SK-N-SH treated with all-trans-retinoic acid at 6 μM for 48 hours (cell line): ENCODE measurements around the gene ARRDC2.

Source experiments
- ATAC-seq: fragments of 200-7000 bp; cut with Tn5 transposase; 3 replicates; pipeline ENCODE4 v1.9.1; 2020; ENCODE audit warnings: mild to moderate bottlenecking, moderate library complexity
- ARNTL ChIP-seq: fragments of 450-650 bp; formaldehyde crosslinking; IDR thresholded peaks from 2 replicates; pipeline ENCODE4 v1.5.0; 2020; ENCODE audit warnings: low read depth, mild to moderate bottlenecking, moderate library complexity, borderline replicate concordance
- CSDC2 ChIP-seq: fragments of 250-450 bp; sonication (Bioruptor Pico); IDR thresholded peaks from 2 replicates; pipeline ENCODE4 v1.5.0; 2020; ENCODE audit warnings: mild to moderate bottlenecking, moderate library complexity
- ESRRG ChIP-seq: fragments of 250-450 bp; sonication (Bioruptor Pico); IDR thresholded peaks from 2 replicates; pipeline ENCODE4 v1.6.1; 2021; ENCODE audit warnings: mild to moderate bottlenecking
- GLIS3 ChIP-seq: fragments of 250-450 bp; sonication (Bioruptor Pico); IDR thresholded peaks from 2 replicates; pipeline ENCODE4 v1.5.0; 2020; ENCODE audit warnings: mild to moderate bottlenecking, moderate library complexity
- OSR1 ChIP-seq: fragments of 250-450 bp; sonication (Bioruptor Pico); IDR thresholded peaks from 2 replicates; pipeline ENCODE4 v1.8.0; 2022; ENCODE audit warnings: moderate library complexity, mild to moderate bottlenecking, inconsistent platforms
- PPARA ChIP-seq: fragments of 250-450 bp; sonication (Bioruptor Pico); IDR thresholded peaks from 2 replicates; pipeline ENCODE4 v1.5.0; 2020; ENCODE audit warnings: mild to moderate bottlenecking, borderline replicate concordance
- RARB ChIP-seq: fragments of 250-450 bp; sonication (Bioruptor Pico); IDR thresholded peaks from 2 replicates; pipeline ENCODE4 v1.8.0; 2021; ENCODE audit warnings: mild to moderate bottlenecking, moderate library complexity
- SNAI2 ChIP-seq: fragments of 250-450 bp; sonication (Bioruptor Pico); IDR thresholded peaks from 2 replicates; pipeline ENCODE4 v1.5.0; 2020; ENCODE audit warnings: mild to moderate bottlenecking, moderate library complexity
- TCF4 ChIP-seq: fragments of 250-450 bp; sonication (Bioruptor Pico); IDR thresholded peaks from 2 replicates; pipeline ENCODE4 v1.8.0; 2021; ENCODE audit warnings: mild to moderate bottlenecking, moderate library complexity, borderline replicate concordance
- TOX ChIP-seq: fragments of 250-450 bp; sonication (Bioruptor Pico); IDR thresholded peaks from 2 replicates; pipeline ENCODE4 v1.8.0; 2021; ENCODE audit warnings: mild to moderate bottlenecking, moderate library complexity, borderline replicate concordance
- ZC3H10 ChIP-seq: fragments of 250-450 bp; sonication (Bioruptor Pico); IDR thresholded peaks from 2 replicates; pipeline ENCODE4 v1.5.1; 2021; ENCODE audit warnings: mild to moderate bottlenecking, moderate library complexity
- ZFP3 ChIP-seq: fragments of 250-450 bp; sonication (Bioruptor Pico); IDR thresholded peaks from 2 replicates; pipeline ENCODE4 v1.5.0; 2020; ENCODE audit warnings: mild to moderate bottlenecking, moderate library complexity
- ZFP30 ChIP-seq: fragments of 450-650 bp; formaldehyde crosslinking; IDR thresholded peaks from 2 replicates; pipeline ENCODE4 v1.5.0; 2022; ENCODE audit warnings: mild to moderate bottlenecking, moderate library complexity
- ZNF8 ChIP-seq: fragments of 450-650 bp; formaldehyde crosslinking; IDR thresholded peaks from 2 replicates; pipeline ENCODE4 v1.5.0; 2020; ENCODE audit warnings: mild to moderate bottlenecking, moderate library complexity
- TF ChIP-seq, protein P1 (sequence below): fragments of 250-450 bp; sonication (Bioruptor Pico); IDR thresholded peaks from 2 replicates; pipeline ENCODE4 v1.5.1; 2021; ENCODE audit warnings: mild to moderate bottlenecking, moderate library complexity
- TF ChIP-seq, protein P2 (sequence below): fragments of 250-450 bp; sonication (Bioruptor Pico); IDR thresholded peaks from 2 replicates; pipeline ENCODE4 v1.8.0; 2020; ENCODE audit warnings: mild to moderate bottlenecking, moderate library complexity, borderline replicate concordance
- TF ChIP-seq, protein P3 (sequence below): fragments of 250-450 bp; sonication (Bioruptor Pico); IDR thresholded peaks from 2 replicates; pipeline ENCODE4 v1.8.0; 2021; ENCODE audit warnings: low read depth, mild to moderate bottlenecking, moderate library complexity, borderline replicate concordance
- TF ChIP-seq, protein P4 (sequence below): fragments of 250-450 bp; sonication (Bioruptor Pico); IDR thresholded peaks from 2 replicates; pipeline ENCODE4 v1.5.0; 2020; ENCODE audit warnings: mild to moderate bottlenecking, moderate library complexity
- TF ChIP-seq, protein P5 (sequence below): fragments of 250-450 bp; sonication (Bioruptor Pico); IDR thresholded peaks from 2 replicates; pipeline ENCODE4 v1.5.1; 2020; ENCODE audit warnings: low read depth, mild to moderate bottlenecking, moderate library complexity

Gene ARRDC2

DNA sequence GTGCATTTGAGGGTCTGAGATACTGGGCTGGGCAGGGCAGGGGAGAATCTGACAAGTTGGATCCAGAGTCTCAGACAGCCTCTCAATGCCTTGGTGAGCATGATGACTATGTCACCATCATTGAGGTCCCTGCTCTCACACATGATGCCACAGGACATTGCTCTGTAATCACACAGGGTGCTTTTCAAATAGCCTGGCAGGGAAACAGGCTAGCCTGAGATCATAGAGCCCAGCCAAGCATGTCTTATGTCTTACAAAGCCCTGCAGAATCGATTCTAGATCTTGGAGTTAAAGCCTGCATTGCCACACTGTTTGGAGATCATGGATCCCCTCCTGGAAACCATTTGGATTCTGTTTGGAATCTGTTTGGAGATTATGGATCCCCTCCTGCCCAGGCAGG lies 35.7 kb upstream of the ARRDC2 start (continued):
- TF ChIP-seq RARB (CRISPR knock-in tag): no peak

DNA sequence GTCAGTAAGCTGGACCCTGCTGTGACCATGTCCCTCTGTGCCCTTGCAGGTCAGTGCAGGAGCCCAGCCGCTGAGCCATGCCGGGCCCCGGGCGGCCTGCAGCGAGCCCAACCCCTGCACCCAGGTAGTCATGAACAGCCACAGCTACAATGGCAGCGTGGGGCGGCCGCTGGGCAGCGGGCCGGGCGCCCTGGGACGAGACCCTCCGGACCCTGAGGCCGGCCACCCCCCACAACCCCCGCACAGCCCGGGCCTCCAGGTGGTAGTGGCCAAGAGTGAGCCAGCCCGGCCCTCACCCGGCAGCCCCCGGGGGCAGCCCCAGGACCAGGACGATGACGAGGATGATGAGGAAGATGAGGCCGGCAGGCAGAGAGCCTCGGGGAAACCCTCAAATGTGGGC lies 34.2 kb upstream of the ARRDC2 start:
- TF ChIP-seq OSR1 (no peak), ZFP3 (CRISPR knock-in tag) (no peak)
- TF ChIP-seq, protein P1, sequence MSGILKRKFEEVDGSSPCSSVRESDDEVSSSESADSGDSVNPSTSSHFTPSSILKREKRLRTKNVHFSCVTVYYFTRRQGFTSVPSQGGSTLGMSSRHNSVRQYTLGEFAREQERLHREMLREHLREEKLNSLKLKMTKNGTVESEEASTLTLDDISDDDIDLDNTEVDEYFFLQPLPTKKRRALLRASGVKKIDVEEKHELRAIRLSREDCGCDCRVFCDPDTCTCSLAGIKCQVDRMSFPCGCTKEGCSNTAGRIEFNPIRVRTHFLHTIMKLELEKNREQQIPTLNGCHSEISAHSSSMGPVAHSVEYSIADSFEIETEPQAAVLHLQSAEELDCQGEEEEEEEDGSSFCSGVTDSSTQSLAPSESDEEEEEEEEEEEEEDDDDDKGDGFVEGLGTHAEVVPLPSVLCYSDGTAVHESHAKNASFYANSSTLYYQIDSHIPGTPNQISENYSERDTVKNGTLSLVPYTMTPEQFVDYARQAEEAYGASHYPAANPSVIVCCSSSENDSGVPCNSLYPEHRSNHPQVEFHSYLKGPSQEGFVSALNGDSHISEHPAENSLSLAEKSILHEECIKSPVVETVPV: no peak
- no peak for ATAC-seq

DNA sequence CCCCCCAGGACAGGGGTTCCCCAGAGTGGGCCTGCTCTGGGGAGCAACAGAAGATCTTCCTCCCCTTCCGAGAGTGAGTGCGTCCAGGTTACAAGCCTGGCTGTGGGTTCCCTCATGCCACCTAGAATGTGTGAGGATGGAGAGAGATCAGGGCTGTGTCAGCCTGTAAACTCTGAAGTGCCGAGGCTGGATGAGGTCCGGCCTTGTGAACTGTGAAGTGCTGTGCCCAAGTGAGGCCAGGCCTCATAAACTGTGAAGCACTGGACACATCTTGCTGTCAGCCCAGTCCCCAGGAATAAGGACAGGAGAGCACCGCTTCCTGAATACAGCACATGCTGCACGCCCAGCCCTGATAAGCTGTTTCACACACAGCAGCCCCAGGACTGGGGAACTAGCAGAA lies 33.4 kb upstream of the ARRDC2 start:
- ATAC-seq: no peak
- no peak for TF ChIP-seq ZNF8
- TF ChIP-seq, protein P2, sequence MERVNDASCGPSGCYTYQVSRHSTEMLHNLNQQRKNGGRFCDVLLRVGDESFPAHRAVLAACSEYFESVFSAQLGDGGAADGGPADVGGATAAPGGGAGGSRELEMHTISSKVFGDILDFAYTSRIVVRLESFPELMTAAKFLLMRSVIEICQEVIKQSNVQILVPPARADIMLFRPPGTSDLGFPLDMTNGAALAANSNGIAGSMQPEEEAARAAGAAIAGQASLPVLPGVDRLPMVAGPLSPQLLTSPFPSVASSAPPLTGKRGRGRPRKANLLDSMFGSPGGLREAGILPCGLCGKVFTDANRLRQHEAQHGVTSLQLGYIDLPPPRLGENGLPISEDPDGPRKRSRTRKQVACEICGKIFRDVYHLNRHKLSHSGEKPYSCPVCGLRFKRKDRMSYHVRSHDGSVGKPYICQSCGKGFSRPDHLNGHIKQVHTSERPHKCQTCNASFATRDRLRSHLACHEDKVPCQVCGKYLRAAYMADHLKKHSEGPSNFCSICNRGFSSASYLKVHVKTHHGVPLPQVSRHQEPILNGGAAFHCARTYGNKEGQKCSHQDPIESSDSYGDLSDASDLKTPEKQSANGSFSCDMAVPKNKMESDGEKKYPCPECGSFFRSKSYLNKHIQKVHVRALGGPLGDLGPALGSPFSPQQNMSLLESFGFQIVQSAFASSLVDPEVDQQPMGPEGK: no peak
- TF ChIP-seq SNAI2: no peak
- TF ChIP-seq ZFP30: no peak
- TF ChIP-seq ESRRG (CRISPR knock-in tag): no peak
- TF ChIP-seq, protein P3, sequence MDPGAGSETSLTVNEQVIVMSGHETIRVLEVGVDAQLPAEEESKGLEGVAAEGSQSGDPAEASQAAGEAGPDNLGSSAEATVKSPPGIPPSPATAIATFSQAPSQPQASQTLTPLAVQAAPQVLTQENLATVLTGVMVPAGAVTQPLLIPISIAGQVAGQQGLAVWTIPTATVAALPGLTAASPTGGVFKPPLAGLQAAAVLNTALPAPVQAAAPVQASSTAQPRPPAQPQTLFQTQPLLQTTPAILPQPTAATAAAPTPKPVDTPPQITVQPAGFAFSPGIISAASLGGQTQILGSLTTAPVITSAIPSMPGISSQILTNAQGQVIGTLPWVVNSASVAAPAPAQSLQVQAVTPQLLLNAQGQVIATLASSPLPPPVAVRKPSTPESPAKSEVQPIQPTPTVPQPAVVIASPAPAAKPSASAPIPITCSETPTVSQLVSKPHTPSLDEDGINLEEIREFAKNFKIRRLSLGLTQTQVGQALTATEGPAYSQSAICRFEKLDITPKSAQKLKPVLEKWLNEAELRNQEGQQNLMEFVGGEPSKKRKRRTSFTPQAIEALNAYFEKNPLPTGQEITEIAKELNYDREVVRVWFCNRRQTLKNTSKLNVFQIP (CRISPR knock-in tag): no peak
- TF ChIP-seq ARNTL (CRISPR knock-in tag): no peak
- no peak for TF ChIP-seq GLIS3 (CRISPR knock-in tag)
- TF ChIP-seq CSDC2 (CRISPR knock-in tag): no peak
- TF ChIP-seq, protein P4, sequence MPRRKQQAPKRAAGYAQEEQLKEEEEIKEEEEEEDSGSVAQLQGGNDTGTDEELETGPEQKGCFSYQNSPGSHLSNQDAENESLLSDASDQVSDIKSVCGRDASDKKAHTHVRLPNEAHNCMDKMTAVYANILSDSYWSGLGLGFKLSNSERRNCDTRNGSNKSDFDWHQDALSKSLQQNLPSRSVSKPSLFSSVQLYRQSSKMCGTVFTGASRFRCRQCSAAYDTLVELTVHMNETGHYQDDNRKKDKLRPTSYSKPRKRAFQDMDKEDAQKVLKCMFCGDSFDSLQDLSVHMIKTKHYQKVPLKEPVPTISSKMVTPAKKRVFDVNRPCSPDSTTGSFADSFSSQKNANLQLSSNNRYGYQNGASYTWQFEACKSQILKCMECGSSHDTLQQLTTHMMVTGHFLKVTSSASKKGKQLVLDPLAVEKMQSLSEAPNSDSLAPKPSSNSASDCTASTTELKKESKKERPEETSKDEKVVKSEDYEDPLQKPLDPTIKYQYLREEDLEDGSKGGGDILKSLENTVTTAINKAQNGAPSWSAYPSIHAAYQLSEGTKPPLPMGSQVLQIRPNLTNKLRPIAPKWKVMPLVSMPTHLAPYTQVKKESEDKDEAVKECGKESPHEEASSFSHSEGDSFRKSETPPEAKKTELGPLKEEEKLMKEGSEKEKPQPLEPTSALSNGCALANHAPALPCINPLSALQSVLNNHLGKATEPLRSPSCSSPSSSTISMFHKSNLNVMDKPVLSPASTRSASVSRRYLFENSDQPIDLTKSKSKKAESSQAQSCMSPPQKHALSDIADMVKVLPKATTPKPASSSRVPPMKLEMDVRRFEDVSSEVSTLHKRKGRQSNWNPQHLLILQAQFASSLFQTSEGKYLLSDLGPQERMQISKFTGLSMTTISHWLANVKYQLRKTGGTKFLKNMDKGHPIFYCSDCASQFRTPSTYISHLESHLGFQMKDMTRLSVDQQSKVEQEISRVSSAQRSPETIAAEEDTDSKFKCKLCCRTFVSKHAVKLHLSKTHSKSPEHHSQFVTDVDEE (CRISPR knock-in tag): no peak
- TF ChIP-seq PPARA (CRISPR knock-in tag): no peak
- TF ChIP-seq TCF4: no peak
- no peak for TF ChIP-seq OSR1
- TF ChIP-seq, protein P5, sequence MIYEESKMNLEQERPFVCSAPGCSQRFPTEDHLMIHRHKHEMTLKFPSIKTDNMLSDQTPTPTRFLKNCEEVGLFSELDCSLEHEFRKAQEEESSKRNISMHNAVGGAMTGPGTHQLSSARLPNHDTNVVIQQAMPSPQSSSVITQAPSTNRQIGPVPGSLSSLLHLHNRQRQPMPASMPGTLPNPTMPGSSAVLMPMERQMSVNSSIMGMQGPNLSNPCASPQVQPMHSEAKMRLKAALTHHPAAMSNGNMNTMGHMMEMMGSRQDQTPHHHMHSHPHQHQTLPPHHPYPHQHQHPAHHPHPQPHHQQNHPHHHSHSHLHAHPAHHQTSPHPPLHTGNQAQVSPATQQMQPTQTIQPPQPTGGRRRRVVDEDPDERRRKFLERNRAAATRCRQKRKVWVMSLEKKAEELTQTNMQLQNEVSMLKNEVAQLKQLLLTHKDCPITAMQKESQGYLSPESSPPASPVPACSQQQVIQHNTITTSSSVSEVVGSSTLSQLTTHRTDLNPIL (CRISPR knock-in tag): no peak
- TF ChIP-seq TOX (CRISPR knock-in tag): no peak

DNA sequence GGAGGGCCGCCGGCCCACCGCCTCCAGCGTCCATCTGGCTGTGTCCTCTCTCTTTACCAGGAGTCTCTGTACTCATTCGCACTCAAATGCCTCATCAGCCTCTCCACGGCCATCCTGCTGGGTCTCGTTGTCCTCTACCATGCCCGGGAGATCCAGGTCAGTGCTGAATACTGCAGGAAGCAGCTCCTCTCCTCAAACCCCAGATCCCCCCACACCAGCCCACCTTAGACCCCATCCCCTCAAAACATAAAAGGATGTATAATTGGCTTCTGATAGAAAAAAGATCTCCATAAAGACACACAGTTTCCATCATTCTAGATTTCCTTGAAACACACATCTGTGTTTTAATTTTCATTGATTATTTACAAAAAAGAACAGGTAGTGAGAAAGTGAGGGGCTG lies 32.9 kb upstream of the ARRDC2 start:
- no peak for ATAC-seq
- TF ChIP-seq CSDC2 (CRISPR knock-in tag): no peak

DNA sequence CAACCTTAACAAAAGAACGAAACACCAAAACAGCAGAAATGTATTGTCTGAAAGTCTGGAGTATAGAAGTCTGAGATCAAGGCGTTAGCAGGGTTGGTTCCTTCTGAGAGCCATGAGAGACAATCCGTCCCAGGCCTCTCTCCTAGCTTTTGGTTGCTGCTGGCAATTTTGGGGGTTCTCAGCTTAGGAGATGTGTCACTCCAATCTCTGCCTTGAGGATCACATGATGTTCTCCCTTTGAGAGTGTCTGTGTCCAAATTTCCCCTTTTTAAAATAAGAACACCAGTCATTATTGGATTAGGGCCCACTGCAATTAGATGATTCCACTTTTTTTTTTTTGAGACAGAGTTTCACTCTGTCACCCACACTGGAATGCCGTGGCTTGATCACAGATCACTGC lies 30.9 kb upstream of the ARRDC2 start:
- TF ChIP-seq, protein P3 (CRISPR knock-in tag): no peak
- TF ChIP-seq, protein P4 (CRISPR knock-in tag): no peak
- TF ChIP-seq ZC3H10 (CRISPR knock-in tag) (no peak), ESRRG (CRISPR knock-in tag) (no peak), RARB (CRISPR knock-in tag) (no peak)
- ATAC-seq: no peak
